ENCODE measurements around the gene TBX3. TPM values are rescaled to one million over a fixed set of nuclear protein-coding genes. Genes with fewer than 3 reads are reported as not detected.

Gene TBX3
- total RNA-seq, 1 donor from 2014 or later, result 16.7 TPM

- Histone ChIP-seq H3K27ac (ENCODE audit: low read depth, low read length) (no peak overlapping the region), H3K36me3 (ENCODE audit: control insufficient read depth in 3 of 3, insufficient read depth in 3 of 3, low read length in 3 of 3) (no peaks in the 10 kb centered on the region), H3K4me3 (ENCODE audit: low read length in 3 of 3) (peak overlapping the region in 2 of 3 donors; percentile 32 to 42), H3K27me3 (ENCODE audit: control insufficient read depth in 3 of 3, insufficient read depth in 3 of 3, low read length in 3 of 3) (peaks cover 86 to 91% (median 90%) of the 10 kb centered on the region in 3 donors), H3K4me1 (ENCODE audit: control insufficient read depth in 3 of 3, insufficient read depth in 3 of 3, low read length in 3 of 3) (peaks cover 4 to 15% (median 11%) of the 10 kb centered on the region in 3 donors), H3K9ac (ENCODE audit: low read depth in 1 of 3, low read length in 3 of 3) (peak overlapping the region in 1 of 3 donors; percentile 72), H3K9me3 (ENCODE audit: control insufficient read depth in 3 of 3, low read length in 3 of 3) (no peaks in the 10 kb centered on the region)
Measured at GRCh38 chr12:114691763-114692185, 7.8 kb upstream of the TBX3 start.

DNA sequence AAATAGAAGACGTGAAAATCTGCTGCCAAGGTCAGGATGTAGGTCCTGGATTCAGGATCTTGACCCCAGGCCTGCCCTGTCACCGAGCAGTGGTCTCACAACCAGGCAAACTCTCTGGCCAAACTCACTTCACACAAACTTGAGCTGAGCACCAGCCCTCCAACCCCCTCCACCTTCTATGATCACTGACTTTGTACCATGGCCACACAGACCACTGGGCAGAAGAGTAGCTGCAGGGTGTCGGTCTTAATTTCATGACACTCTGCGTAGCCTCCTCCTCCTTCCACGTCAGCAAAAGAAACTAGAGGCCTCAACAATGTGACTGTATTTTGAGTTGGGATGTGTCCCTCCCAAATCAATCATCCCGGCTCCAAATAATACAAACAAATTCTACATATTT, 7.2 kb upstream of the TBX3 start:
- Histone ChIP-seq H3K4me3 (ENCODE audit: low read length in 3 of 3) (no peak overlapping the region), H3K36me3 (ENCODE audit: control insufficient read depth in 3 of 3, insufficient read depth in 3 of 3, low read length in 3 of 3) (no peaks in the 10 kb centered on the region), H3K4me1 (ENCODE audit: control insufficient read depth in 3 of 3, insufficient read depth in 3 of 3, low read length in 3 of 3) (peaks cover 4 to 15% (median 12%) of the 10 kb centered on the region in 3 donors), H3K9ac (ENCODE audit: low read depth in 1 of 3, low read length in 3 of 3) (no peak overlapping the region), H3K27ac (ENCODE audit: low read depth, low read length) (no peak overlapping the region), H3K27me3 (ENCODE audit: control insufficient read depth in 3 of 3, insufficient read depth in 3 of 3, low read length in 3 of 3) (peaks cover 85 to 91% (median 90%) of the 10 kb centered on the region in 3 donors), H3K9me3 (ENCODE audit: control insufficient read depth in 3 of 3, low read length in 3 of 3) (no peaks in the 10 kb centered on the region)

DNA sequence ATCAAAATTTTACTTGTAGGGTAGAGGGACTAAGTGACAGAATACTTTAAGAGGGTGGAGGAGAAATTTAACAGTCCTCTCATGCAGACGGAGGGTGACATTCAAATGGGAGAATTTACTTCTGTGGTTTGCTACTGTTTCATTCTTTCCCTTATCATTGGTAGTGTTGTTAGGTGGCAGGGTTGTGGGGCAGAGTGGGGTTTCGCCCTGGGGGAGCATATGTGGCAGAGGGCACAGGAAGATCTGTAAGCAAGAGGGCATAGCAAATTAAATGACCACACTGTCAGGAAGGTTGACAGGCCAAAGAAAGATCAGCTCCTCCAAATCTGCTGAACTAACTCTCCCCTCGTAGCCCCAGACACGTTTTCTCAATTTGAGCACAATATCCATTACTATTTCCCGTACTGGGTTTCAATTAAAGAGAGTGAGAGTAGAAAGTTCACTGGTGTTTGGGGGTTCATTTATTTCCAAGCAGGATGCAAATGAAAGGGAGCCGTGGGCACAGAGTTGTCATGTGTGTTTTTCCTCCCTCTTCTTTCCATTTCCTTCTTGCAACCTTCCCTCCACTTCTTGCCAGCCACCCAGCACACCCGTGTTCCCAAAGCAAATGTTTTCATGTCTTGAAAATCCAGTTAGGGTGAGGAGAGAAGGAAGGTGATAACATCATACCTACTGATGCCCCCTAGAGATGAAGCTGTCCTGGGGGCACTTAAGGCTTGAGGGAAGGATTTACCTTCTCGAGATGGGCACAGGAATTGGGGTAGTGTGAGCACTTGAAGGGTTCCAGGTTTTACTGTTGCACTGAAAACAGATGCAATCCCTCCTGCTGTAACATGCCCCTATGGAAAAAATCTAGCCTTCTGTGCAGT, 6.5 kb upstream of the TBX3 start:
- H3K27me3 ChIP-seq (ENCODE audit: control insufficient read depth in 3 of 3, insufficient read depth in 3 of 3, low read length in 3 of 3), result peaks cover 81 to 91% (median 89%) of the 10 kb centered on the region in 3 donors
- H3K9ac ChIP-seq (ENCODE audit: low read depth in 1 of 3, low read length in 3 of 3), result no peak overlapping the region

GRCh38 chr12:114689075-114689994, 5.4 kb upstream of the TBX3 start:
- Histone ChIP-seq H3K36me3 (ENCODE audit: control insufficient read depth in 3 of 3, insufficient read depth in 3 of 3, low read length in 3 of 3) (no peaks in the 10 kb centered on the region), H3K9ac (ENCODE audit: low read depth in 1 of 3, low read length in 3 of 3) (no peak overlapping the region), H3K4me1 (ENCODE audit: control insufficient read depth in 3 of 3, insufficient read depth in 3 of 3, low read length in 3 of 3) (peaks cover 11 to 22% (median 20%) of the 10 kb centered on the region in 3 donors), H3K27me3 (ENCODE audit: control insufficient read depth in 3 of 3, insufficient read depth in 3 of 3, low read length in 3 of 3) (peaks cover 72 to 80% (median 77%) of the 10 kb centered on the region in 3 donors), H3K4me3 (ENCODE audit: low read length in 3 of 3) (no peak overlapping the region), H3K9me3 (ENCODE audit: control insufficient read depth in 3 of 3, low read length in 3 of 3) (no peaks in the 10 kb centered on the region), H3K27ac (ENCODE audit: low read depth, low read length) (no peak overlapping the region)

More for the DNA sequence above, 6.5 kb upstream of the TBX3 start:
- Histone ChIP-seq H3K9me3 (ENCODE audit: control insufficient read depth in 3 of 3, low read length in 3 of 3) (no peaks in the 10 kb centered on the region), H3K27ac (ENCODE audit: low read depth, low read length) (no peak overlapping the region), H3K36me3 (ENCODE audit: control insufficient read depth in 3 of 3, insufficient read depth in 3 of 3, low read length in 3 of 3) (no peaks in the 10 kb centered on the region), H3K4me3 (ENCODE audit: low read length in 3 of 3) (no peak overlapping the region), H3K4me1 (ENCODE audit: control insufficient read depth in 3 of 3, insufficient read depth in 3 of 3, low read length in 3 of 3) (peaks cover 4 to 15% (median 12%) of the 10 kb centered on the region in 3 donors)

DNA sequence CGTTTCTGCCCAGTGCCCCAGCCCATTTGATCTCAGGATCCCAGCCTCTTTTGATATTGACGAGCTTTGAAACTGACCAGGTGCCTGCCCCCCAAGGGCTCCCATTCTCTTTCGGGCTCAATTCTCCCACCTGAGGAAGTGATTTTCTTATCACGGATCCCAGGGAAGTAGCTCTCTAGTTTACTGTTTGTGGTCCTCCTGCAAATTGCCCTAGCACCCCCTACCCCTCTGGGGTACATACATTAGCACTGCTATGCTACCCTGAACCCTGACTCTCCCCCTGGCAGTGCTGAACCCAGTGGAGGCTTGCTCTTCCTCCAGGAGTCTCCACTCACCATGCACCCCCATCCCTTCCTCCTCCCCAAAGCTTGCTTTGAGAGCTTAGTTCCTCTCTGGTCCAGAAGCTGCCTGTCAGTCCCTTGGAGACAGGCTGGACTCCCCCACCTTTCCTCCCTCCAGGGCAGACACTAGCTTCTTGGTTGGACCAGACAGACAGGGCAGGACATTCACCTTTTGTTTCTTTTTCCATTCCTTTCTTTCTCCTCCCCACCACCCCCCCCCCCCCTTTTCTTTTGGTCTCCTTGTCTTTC, 4.4 kb upstream of the TBX3 start:
- Histone ChIP-seq H3K9me3 (ENCODE audit: control insufficient read depth in 3 of 3, low read length in 3 of 3) (no peaks in the 10 kb centered on the region), H3K27ac (ENCODE audit: low read depth, low read length) (no peak overlapping the region), H3K27me3 (ENCODE audit: control insufficient read depth in 3 of 3, insufficient read depth in 3 of 3, low read length in 3 of 3) (peaks cover 64 to 72% (median 68%) of the 10 kb centered on the region in 3 donors), H3K4me1 (ENCODE audit: control insufficient read depth in 3 of 3, insufficient read depth in 3 of 3, low read length in 3 of 3) (peaks cover 11 to 22% (median 20%) of the 10 kb centered on the region in 3 donors), H3K36me3 (ENCODE audit: control insufficient read depth in 3 of 3, insufficient read depth in 3 of 3, low read length in 3 of 3) (no peaks in the 10 kb centered on the region), H3K9ac (ENCODE audit: low read depth in 1 of 3, low read length in 3 of 3) (no peak overlapping the region), H3K4me3 (ENCODE audit: low read length in 3 of 3) (no peak overlapping the region)

DNA sequence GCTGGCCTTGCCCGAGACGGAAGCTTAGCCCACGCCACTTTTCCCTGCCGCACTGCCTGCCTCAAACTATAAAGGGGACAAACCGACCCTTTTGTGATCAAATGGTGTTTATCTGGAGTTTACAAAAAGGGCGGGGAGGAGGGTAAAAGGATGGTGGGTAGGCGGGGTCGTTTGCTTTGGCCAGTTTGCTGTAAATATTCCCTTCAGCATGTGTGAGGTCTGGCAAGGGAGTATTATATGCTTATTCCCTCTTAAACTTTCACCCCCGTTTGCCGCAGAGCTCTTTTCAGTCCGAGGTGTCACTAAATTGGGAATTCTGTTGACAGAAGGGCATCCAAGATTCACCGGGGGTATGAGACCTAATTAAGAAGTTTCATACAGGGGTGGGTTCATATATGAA, 3.8 kb upstream of the TBX3 start:
- H3K9me3 ChIP-seq (ENCODE audit: control insufficient read depth in 3 of 3, low read length in 3 of 3), result no peaks in the 10 kb centered on the region
- peaks cover 9 to 20% (median 16%) of the 10 kb centered on the region in 3 donors for H3K4me1 ChIP-seq (ENCODE audit: control insufficient read depth in 3 of 3, insufficient read depth in 3 of 3, low read length in 3 of 3)
- H3K36me3 ChIP-seq (ENCODE audit: control insufficient read depth in 3 of 3, insufficient read depth in 3 of 3, low read length in 3 of 3), result no peaks in the 10 kb centered on the region
- H3K27me3 ChIP-seq (ENCODE audit: control insufficient read depth in 3 of 3, insufficient read depth in 3 of 3, low read length in 3 of 3), result peaks cover 58 to 67% (median 62%) of the 10 kb centered on the region in 3 donors
- H3K4me3 ChIP-seq (ENCODE audit: low read length in 3 of 3), result no peak overlapping the region
- H3K27ac ChIP-seq (ENCODE audit: low read depth, low read length), result no peak overlapping the region
- H3K9ac ChIP-seq (ENCODE audit: low read depth in 1 of 3, low read length in 3 of 3), result no peak overlapping the region

DNA sequence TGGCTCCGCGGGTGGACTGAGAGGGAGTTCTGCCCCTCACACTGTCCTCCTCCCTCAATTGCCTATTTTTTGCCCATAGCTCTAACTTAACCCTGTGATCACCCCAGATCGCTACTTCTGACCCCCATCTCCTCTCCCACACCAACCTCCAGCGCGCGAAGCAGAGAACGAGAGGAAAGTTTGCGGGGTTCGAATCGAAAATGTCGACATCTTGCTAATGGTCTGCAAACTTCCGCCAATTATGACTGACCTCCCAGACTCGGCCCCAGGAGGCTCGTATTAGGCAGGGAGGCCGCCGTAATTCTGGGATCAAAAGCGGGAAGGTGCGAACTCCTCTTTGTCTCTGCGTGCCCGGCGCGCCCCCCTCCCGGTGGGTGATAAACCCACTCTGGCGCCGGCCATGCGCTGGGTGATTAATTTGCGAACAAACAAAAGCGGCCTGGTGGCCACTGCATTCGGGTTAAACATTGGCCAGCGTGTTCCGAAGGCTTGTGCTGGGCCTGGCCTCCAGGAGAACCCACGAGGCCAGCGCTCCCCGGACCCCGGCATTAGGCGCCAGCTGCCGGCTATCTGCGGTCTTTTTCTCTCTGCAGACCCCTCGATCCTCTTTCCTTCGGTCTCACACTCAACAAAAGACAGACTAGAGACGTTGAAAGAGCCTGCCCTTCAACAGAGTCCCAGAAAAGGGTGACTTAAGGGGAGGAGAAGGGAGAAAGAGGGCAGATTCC, 3.0 kb upstream of the TBX3 start:
- Histone ChIP-seq H3K9me3 (ENCODE audit: control insufficient read depth in 3 of 3, low read length in 3 of 3) (no peaks in the 10 kb centered on the region), H3K36me3 (ENCODE audit: control insufficient read depth in 3 of 3, insufficient read depth in 3 of 3, low read length in 3 of 3) (no peaks in the 10 kb centered on the region), H3K27me3 (ENCODE audit: control insufficient read depth in 3 of 3, insufficient read depth in 3 of 3, low read length in 3 of 3) (peaks cover 50 to 58% (median 53%) of the 10 kb centered on the region in 3 donors), H3K4me1 (ENCODE audit: control insufficient read depth in 3 of 3, insufficient read depth in 3 of 3, low read length in 3 of 3) (peaks cover 8 to 21% (median 12%) of the 10 kb centered on the region in 3 donors), H3K27ac (ENCODE audit: low read depth, low read length) (no peak overlapping the region), H3K4me3 (ENCODE audit: low read length in 3 of 3) (no peak overlapping the region), H3K9ac (ENCODE audit: low read depth in 1 of 3, low read length in 3 of 3) (no peak overlapping the region)

DNA sequence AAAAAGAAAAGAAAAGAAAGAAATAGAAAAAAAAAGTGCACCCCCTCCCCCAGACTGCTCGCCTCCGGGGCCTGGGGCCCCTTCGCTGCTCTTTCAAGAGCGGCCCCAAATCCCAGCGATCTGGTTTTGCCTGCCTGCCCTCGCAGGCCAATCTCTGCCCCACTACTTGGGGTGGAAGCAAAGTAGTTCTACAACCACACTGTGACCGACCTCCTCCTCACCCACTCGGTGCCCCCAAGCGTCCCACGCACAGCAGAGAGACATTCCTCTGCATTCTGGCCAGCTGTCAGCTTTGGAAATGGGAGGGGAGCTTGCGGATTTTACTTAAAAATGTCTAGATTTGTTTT, 2.4 kb upstream of the TBX3 start:
- Histone ChIP-seq H3K36me3 (ENCODE audit: control insufficient read depth in 3 of 3, insufficient read depth in 3 of 3, low read length in 3 of 3) (no peaks in the 10 kb centered on the region), H3K9me3 (ENCODE audit: control insufficient read depth in 3 of 3, low read length in 3 of 3) (no peaks in the 10 kb centered on the region), H3K9ac (ENCODE audit: low read depth in 1 of 3, low read length in 3 of 3) (no peak overlapping the region), H3K4me3 (ENCODE audit: low read length in 3 of 3) (no peak overlapping the region), H3K27ac (ENCODE audit: low read depth, low read length) (no peak overlapping the region), H3K4me1 (ENCODE audit: control insufficient read depth in 3 of 3, insufficient read depth in 3 of 3, low read length in 3 of 3) (peaks cover 8 to 24% (median 15%) of the 10 kb centered on the region in 3 donors), H3K27me3 (ENCODE audit: control insufficient read depth in 3 of 3, insufficient read depth in 3 of 3, low read length in 3 of 3) (peaks cover 48 to 57% (median 51%) of the 10 kb centered on the region in 3 donors)

GRCh38 chr12:114685869-114686268, 1.9 kb upstream of the TBX3 start:
- Histone ChIP-seq H3K27ac (ENCODE audit: low read depth, low read length) (no peak overlapping the region), H3K9me3 (ENCODE audit: control insufficient read depth in 3 of 3, low read length in 3 of 3) (no peaks in the 10 kb centered on the region), H3K4me3 (ENCODE audit: low read length in 3 of 3) (no peak overlapping the region), H3K27me3 (ENCODE audit: control insufficient read depth in 3 of 3, insufficient read depth in 3 of 3, low read length in 3 of 3) (peaks cover 44 to 52% (median 45%) of the 10 kb centered on the region in 3 donors), H3K4me1 (ENCODE audit: control insufficient read depth in 3 of 3, insufficient read depth in 3 of 3, low read length in 3 of 3) (peaks cover 8 to 24% (median 15%) of the 10 kb centered on the region in 3 donors), H3K9ac (ENCODE audit: low read depth in 1 of 3, low read length in 3 of 3) (no peak overlapping the region), H3K36me3 (ENCODE audit: control insufficient read depth in 3 of 3, insufficient read depth in 3 of 3, low read length in 3 of 3) (no peaks in the 10 kb centered on the region)
